H1 (cell line): ENCODE measurements around the gene ARCN1. TPM values are rescaled to one million over a fixed set of nuclear protein-coding genes. Genes with fewer than 3 reads are reported as not detected.

Source experiments
- CTCF ChIA-PET: fragments of 300-600 bp; sonication (Branson Sonifier 250); formaldehyde crosslinking; loops from one replicate; lab custom pipeline; 2021; ENCODE audit not compliant: partially characterized antibody; lab: Charles Lee
- POLR2A ChIA-PET: fragments of 300-600 bp; sonication (Branson Sonifier 250); formaldehyde crosslinking; loops from one replicate; lab custom pipeline; 2021; ENCODE audit warnings: inconsistent platforms; ENCODE audit not compliant: partially characterized antibody; lab: Charles Lee
- DNase-seq, 2 experiments: peaks; one replicate each; pipeline versions ENCODE4 v3.0.0 to v3.0.0-alpha.2; 2010 to 2022; ENCODE audit warnings: low spot score in 2 of 2, low read depth in 1 of 2, mixed read lengths in 1 of 2
- FAIRE-seq: peaks from 2 replicates; lab custom pipeline; 2011; peaks lifted over from hg19 to GRCh38; lab: Jason Lieb, UNC
- H2AFZ ChIP-seq: 2 replicates; pipeline ENCODE4 v1.8.1; 2012; ENCODE audit warnings: low read length, inconsistent platforms
- H2AK5ac ChIP-seq: 2 replicates; pipeline ENCODE4 v1.6.1; 2013; ENCODE audit warnings: low read depth, low read length
- H2BK120ac ChIP-seq: replicated peaks from 2 replicates; pipeline ENCODE3; 2013; ENCODE audit warnings: low read depth, low read length, inconsistent platforms
- H2BK12ac ChIP-seq: 2 replicates; pipeline ENCODE4 v1.6.1; 2013; ENCODE audit warnings: low read depth, low read length
- H2BK15ac ChIP-seq: 2 replicates; pipeline ENCODE4 v1.6.1; 2013; ENCODE audit warnings: low read length
- H2BK20ac ChIP-seq: 2 replicates; pipeline ENCODE4 v1.6.1; 2013; ENCODE audit warnings: low read length
- H2BK5ac ChIP-seq: 2 replicates; pipeline ENCODE4 v1.6.1; 2013; ENCODE audit warnings: low read depth, low read length
- H3K14ac ChIP-seq: 2 replicates; pipeline ENCODE4 v1.6.1; 2013; ENCODE audit warnings: inconsistent platforms; ENCODE audit not compliant: insufficient read length
- H3K18ac ChIP-seq: 2 replicates; pipeline ENCODE4 v1.6.1; 2013; ENCODE audit warnings: low read length; ENCODE audit errors: extremely low read depth
- H3K23ac ChIP-seq: 2 replicates; pipeline ENCODE4 v1.6.1; 2013; ENCODE audit warnings: inconsistent platforms; ENCODE audit not compliant: insufficient read length
- H3K23me2 ChIP-seq: 2 replicates; pipeline ENCODE4 v1.6.1; 2013; ENCODE audit warnings: low read depth, low read length
- H3K27ac ChIP-seq: 2 replicates; pipeline ENCODE4 v1.6.1; 2011; ENCODE audit warnings: low read depth, low read length, inconsistent platforms
- H3K27me3 ChIP-seq, 4 experiments: replicated peaks in 1 of 4; 1 replicate in 1 of 4; 2 replicates in 3 of 4; pipeline versions ENCODE4 v1.6.1 to v1.8.1; 2011 to 2013; ENCODE audit warnings: low read length in 3 of 4, mild to moderate bottlenecking in 3 of 4, inconsistent platforms in 2 of 4, mixed read lengths in 2 of 4, moderate library complexity in 1 of 4; ENCODE audit not compliant: control insufficient read depth in 3 of 4, insufficient read depth in 3 of 4; ENCODE audit errors: extremely low read depth in 1 of 4
- H3K36me3 ChIP-seq, 4 experiments: 2 replicates each; pipeline versions ENCODE4 v1.6.1 to v1.8.1; 2011 to 2013; ENCODE audit warnings: mild to moderate bottlenecking in 4 of 4, low read length in 3 of 4, moderate library complexity in 2 of 4, control low read depth in 1 of 4, inconsistent platforms in 1 of 4; ENCODE audit not compliant: insufficient read depth in 4 of 4, control insufficient read depth in 2 of 4
- H3K4ac ChIP-seq: replicated peaks from 2 replicates; pipeline ENCODE3; 2013; ENCODE audit warnings: low read length, low read depth, mixed read lengths, inconsistent platforms; ENCODE audit not compliant: insufficient read length
- H3K4me1 ChIP-seq, 4 experiments: replicated peaks in 1 of 4; 1 replicate in 1 of 4; 2 replicates in 3 of 4; pipeline versions ENCODE4 v1.6.1 to v1.8.1; 2011 to 2013; ENCODE audit warnings: low read length in 3 of 4, inconsistent platforms in 2 of 4, mixed read lengths in 1 of 4; ENCODE audit not compliant: insufficient read depth in 4 of 4, control insufficient read depth in 3 of 4
- H3K4me2 ChIP-seq, 2 experiments: 2 replicates each; pipeline versions ENCODE4 v1.6.1 to v1.8.1; 2011 to 2013; ENCODE audit warnings: low read depth in 2 of 2, low read length in 2 of 2, control low read depth in 1 of 2, inconsistent platforms in 1 of 2, mild to moderate bottlenecking in 1 of 2; ENCODE audit not compliant: insufficient read depth in 1 of 2
- H3K4me3 ChIP-seq, 4 experiments: fragments of 200-600, 300-600 bp in 1 of 4; sonication (generic), shearing (Covaris generic), sonication (Bioruptor Twin) in 1 of 4; 2 replicates each; pipeline versions ENCODE4 v1.5.1 to v1.8.1; 2011 to 2016; ENCODE audit warnings: low read length in 4 of 4, low read depth in 3 of 4, control low read depth in 2 of 4, inconsistent platforms in 2 of 4, mild to moderate bottlenecking in 2 of 4, mixed read lengths in 1 of 4, moderate library complexity in 1 of 4; ENCODE audit not compliant: insufficient read depth in 2 of 4; ENCODE audit errors: extremely low read depth in 1 of 4
- H3K56ac ChIP-seq: replicated peaks from 2 replicates; pipeline ENCODE3; 2013; ENCODE audit warnings: low read depth, mild to moderate bottlenecking, mixed read lengths, low read length, inconsistent platforms; ENCODE audit not compliant: insufficient read length
- H3K79me1 ChIP-seq: 2 replicates; pipeline ENCODE4 v1.6.1; 2013; ENCODE audit warnings: low read depth, low read length, control low read depth
- H3K79me2 ChIP-seq, 2 experiments: 2 replicates each; pipeline versions ENCODE4 v1.6.1 to v1.8.1; 2012 to 2013; ENCODE audit warnings: low read length in 2 of 2, mild to moderate bottlenecking in 2 of 2, inconsistent platforms in 1 of 2; ENCODE audit not compliant: insufficient read depth in 2 of 2, control insufficient read depth in 1 of 2
- H3K9ac ChIP-seq, 4 experiments: replicated peaks in 1 of 4; 1 replicate in 1 of 4; 2 replicates in 3 of 4; pipeline versions ENCODE4 v1.6.1 to v1.8.1; 2011 to 2013; ENCODE audit warnings: low read depth in 3 of 4, low read length in 3 of 4, control low read depth in 2 of 4, mild to moderate bottlenecking in 2 of 4, moderate library complexity in 2 of 4, inconsistent platforms in 1 of 4; ENCODE audit errors: extremely low read depth in 1 of 4
- H3K9me3 ChIP-seq, 2 experiments: 2 replicates each; pipeline versions ENCODE4 v1.6.1 to v1.8.1; 2012 to 2013; ENCODE audit warnings: mild to moderate bottlenecking in 2 of 2, moderate library complexity in 2 of 2, control low read depth in 1 of 2, inconsistent platforms in 1 of 2, low read depth in 1 of 2, low read length in 1 of 2, mixed read lengths in 1 of 2; ENCODE audit not compliant: insufficient read depth in 2 of 2
- H4K20me1 ChIP-seq, 2 experiments: replicated peaks in 1 of 2; 2 replicates each; pipeline versions ENCODE3 to v1.8.1; 2011 to 2013; ENCODE audit warnings: inconsistent platforms in 2 of 2, low read length in 2 of 2, mild to moderate bottlenecking in 1 of 2; ENCODE audit not compliant: insufficient read depth in 2 of 2, control insufficient read depth in 1 of 2
- H4K5ac ChIP-seq: 2 replicates; pipeline ENCODE4 v1.6.1; 2013; ENCODE audit warnings: low read length, low read depth, mixed read lengths, inconsistent platforms; ENCODE audit not compliant: insufficient read length
- H4K8ac ChIP-seq: 2 replicates; pipeline ENCODE4 v1.8.0; 2013; ENCODE audit warnings: mild to moderate bottlenecking, moderate library complexity, low read length, inconsistent platforms; ENCODE audit not compliant: insufficient read depth; ENCODE audit errors: extremely low read depth
- H4K91ac ChIP-seq: replicated peaks from 2 replicates; pipeline ENCODE3; 2013; ENCODE audit warnings: low read length, mixed read lengths, inconsistent platforms; ENCODE audit not compliant: insufficient read length
- HDAC2 ChIP-seq, 2 experiments: fragments of 300-600 bp in 1 of 2; sonication (generic) in 1 of 2; IDR thresholded peaks; 2 replicates each; pipeline ENCODE4 v1.6.1; 2011 to 2012; ENCODE audit warnings: low read depth in 2 of 2, low read length in 2 of 2, mild to moderate bottlenecking in 2 of 2, moderate library complexity in 2 of 2, borderline replicate concordance in 1 of 2, inconsistent platforms in 1 of 2
- POLR2A ChIP-seq, 2 experiments: IDR thresholded peaks; 1 replicate in 1 of 2; 2 replicates in 1 of 2; pipeline ENCODE4 v1.6.1; 2011; ENCODE audit warnings: low read depth in 2 of 2, low read length in 2 of 2, mild to moderate bottlenecking in 2 of 2; ENCODE audit errors: control extremely low read depth in 1 of 2
- WGBS, 2 experiments: shearing (Covaris generic) in 1 of 2; methylation state at CpG; one replicate each; pipeline versions ENCODE4 v1.1.6 to v1.1.7; 2013 to 2015; ENCODE audit warnings: low lambda C conversion rate in 2 of 2, mixed read lengths in 2 of 2, inconsistent platforms in 1 of 2, low coverage in 1 of 2, missing lambda C conversion rate in 1 of 2; ENCODE audit not compliant: insufficient replicate concordance in 2 of 2, insufficient coverage in 1 of 2, insufficient read length in 1 of 2; ENCODE audit errors: extremely low coverage in 1 of 2, missing lambda C conversion rate in 1 of 2; 5-methylcytosine and 5-hydroxymethylcytosine counted together
- polyA plus RNA-seq, 7 experiments: library from polyadenylated mRNA; depleted of rRNA in 3 of 7; stranded (reverse) in 5 of 7; unstranded in 2 of 7; fragments of >200 nt in 5 of 7; fragments of 200-250 nt in 2 of 7; gene quantifications; 1 replicate in 5 of 7; 2 replicates in 1 of 7; 4 replicates in 1 of 7; pipeline versions ENCODE4 v1.2.1 to v1.2.3, GENCODE V29; 2011 to 2013; ENCODE audit warnings: missing spikeins in 2 of 7, mixed read lengths in 2 of 7
- total RNA-seq: library from RNA; stranded (reverse); fragmentation: NEBNext Ultra II Directional; extraction: Animal tissue kit (Norgen Biotek cat#: 25700); gene quantifications from 2 replicates; pipeline ENCODE4 v1.2.1, GENCODE V29; 2021

Gene ARCN1
- total and polyA plus RNA-seq, 2 of the 8 experiments (the other 6 are each of a cell fraction or from before 2014, with no cell fraction given): 132 to 146 TPM

GRCh38 chr11:118633979-118634378 lies 61.8 kb downstream of the ARCN1 start:
- H3K18ac ChIP-seq: 0 out of 2 replicates have a peak overlapping the region, but pooled peaks have one; percentile 83
- DNase-seq: no peak
- H3K4me3 ChIP-seq: peak overlapping the region in 3 of 4 experiments; percentile 31 to 65 (median 48); a peak in 5 of 8 replicates
- POLR2A ChIA-PET: interaction anchor here (0.5 to 25.8 kb wide), 9 partner anchors 12 to 281 kb away, joined by 3 to 574 read pairs (median 5); partner anchors contain the start of genes ARCN1 and PHLDB1
- H3K27me3 ChIP-seq: no peaks in the 10 kb centered on the region
- H3K79me1 ChIP-seq: peaks cover 3% of the 10 kb centered on the region
- no peak overlapping the region for H2BK120ac ChIP-seq
- H3K23ac ChIP-seq: no peak overlapping the region
- peaks cover 9% of the 10 kb centered on the region; the same call in 1 of the 2 replicates for H3K23me2 ChIP-seq
- WGBS, 2 experiments: 52% methylated on average over 4 of the region's 4 CpGs; no CpG with 5 or more reads in 1 of the 2 experiments
- H3K14ac ChIP-seq: no peak overlapping the region
- H2BK15ac ChIP-seq: no peak overlapping the region
- H3K56ac ChIP-seq: no peak overlapping the region
- no peak for FAIRE-seq
- CTCF ChIA-PET: interaction anchor here (0.8 to 19.1 kb wide), 6 partner anchors 7 to 72 kb away, joined by 3 to 435 read pairs (median 37); partner anchors contain the start of gene PHLDB1
- H3K27ac ChIP-seq: peak overlapping the region; percentile 68; the same call in 1 of the 2 replicates
- peaks cover 16 to 23% (median 19%) of the 10 kb centered on the region in 4 experiments for H3K4me1 ChIP-seq
- H3K79me2 ChIP-seq: no peaks in the 10 kb centered on the region
- no peak overlapping the region for H2AFZ ChIP-seq
- H4K8ac ChIP-seq: no peak overlapping the region
- peak overlapping the region; percentile 95 for H2BK20ac ChIP-seq
- peak overlapping the region; percentile 67 for H4K91ac ChIP-seq
- H4K5ac ChIP-seq: peak overlapping the region; percentile 46
- no peak overlapping the region; the same call in 1 of the 2 replicates for H2BK5ac ChIP-seq
- H3K36me3 ChIP-seq: peaks cover 0 to 36% (median 11%) of the 10 kb centered on the region in 4 experiments; a peak in 6 of 8 replicates
- H3K9ac ChIP-seq: peak overlapping the region in 2 of 4 experiments; percentile 64 to 66; a peak in 2 of 7 replicates
- peaks cover under 1 to 21% of the 10 kb centered on the region in 2 experiments for H4K20me1 ChIP-seq
- no peak overlapping the region for H2AK5ac ChIP-seq
- no peaks in the 10 kb centered on the region for H3K9me3 ChIP-seq
- TF ChIP-seq HDAC2 (IDR thresholded peaks at IDR 0.05; ENCODE audit: borderline replicate concordance in 1 of 2, low read depth in 2 of 2, low read length in 2 of 2) (no peak), POLR2A (IDR thresholded peaks at IDR 0.05; ENCODE audit: control extremely low read depth in 1 of 2, low read depth in 2 of 2, low read length in 2 of 2) (0 out of 3 replicates have a peak, but pooled peaks of 1 of the 2 experiments have one; percentile 36)
- H3K4ac ChIP-seq: no peak overlapping the region
- H3K4me2 ChIP-seq: peak overlapping the region; percentile 80 to 99
- peak overlapping the region; percentile 68; the same call in 1 of the 2 replicates for H2BK12ac ChIP-seq
